PC-3 (cell line): ENCODE results near the gene INCA1. TPM values are rescaled to one million over a fixed set of nuclear protein-coding genes. Genes with fewer than 3 reads are reported as not detected.

Experiments
- ATAC-seq: fragments of 200-7000 bp; cut with Tn5 transposase; 2 replicates; pipeline ENCODE4 v1.9.1; 2020; ENCODE audit warnings: mild to moderate bottlenecking, moderate library complexity
- BruUV-seq: library from RNA; stranded (reverse); fragments of 400-500 nt; replicated peaks from 2 replicates; lab custom pipeline; 2021; lab: Mats Ljungman, UMichigan
- CTCF ChIA-PET: fragments of 300-600 bp; sonication (Branson Sonifier 250); formaldehyde crosslinking; loops from one replicate; lab custom pipeline; 2022; ENCODE audit warnings: antibody characterized with exemption; lab: Charles Lee
- POLR2A ChIA-PET: fragments of 300-600 bp; sonication (Branson Sonifier 250); formaldehyde crosslinking; loops from one replicate; lab custom pipeline; 2022; ENCODE audit warnings: antibody characterized with exemption; ENCODE audit not compliant: unreplicated experiment; lab: Charles Lee
- DNase-seq: peaks from one replicate; pipeline ENCODE4 v3.0.0-alpha.2; 2015
- H2AFZ ChIP-seq: fragments of 300-600 bp; sonication (generic); 2 replicates; pipeline ENCODE4 v1.6.0; 2016; ENCODE audit warnings: antibody characterized with exemption, low read length
- H3F3A ChIP-seq: fragments of 300-600 bp; sonication (generic); one replicate; pipeline ENCODE4 v1.6.0; 2017; ENCODE audit warnings: antibody characterized with exemption, low read length, control low read depth, mild to moderate bottlenecking; ENCODE audit not compliant: unreplicated experiment
- H3K27ac ChIP-seq: fragments of 300-600 bp; sonication (generic); 2 replicates; pipeline ENCODE4 v1.5.1; 2016; ENCODE audit warnings: mild to moderate bottlenecking, low read length
- H3K27me3 ChIP-seq: fragments of 300-600 bp; sonication (generic); 2 replicates; pipeline ENCODE4 v1.6.1; 2016; ENCODE audit warnings: low read length, mixed read lengths
- H3K36me3 ChIP-seq: fragments of 300-600 bp; sonication (generic); 2 replicates; pipeline ENCODE4 v1.6.1; 2016; ENCODE audit warnings: low read depth, mixed run types, low read length, mixed read lengths
- H3K4me1 ChIP-seq: fragments of 300-600 bp; sonication (generic); 2 replicates; pipeline ENCODE4 v1.5.1; 2016; ENCODE audit warnings: low read length; ENCODE audit not compliant: insufficient read depth
- H3K4me2 ChIP-seq: fragments of 300-600 bp; sonication (generic); 2 replicates; pipeline ENCODE4 v1.6.0; 2016; ENCODE audit warnings: low read length
- H3K4me3 ChIP-seq: fragments of 300-600 bp; sonication (generic); 2 replicates; pipeline ENCODE4 v1.5.1; 2016; ENCODE audit warnings: mild to moderate bottlenecking, low read length, mixed read lengths
- H3K79me2 ChIP-seq: fragments of 300-600 bp; sonication (generic); 2 replicates; pipeline ENCODE4 v1.6.1; 2017; ENCODE audit warnings: low read length, mixed read lengths
- H3K9ac ChIP-seq: fragments of 300-600 bp; sonication (generic); 2 replicates; pipeline ENCODE4 v1.6.0; 2016; ENCODE audit warnings: mild to moderate bottlenecking, low read length
- H3K9me2 ChIP-seq: fragments of 300-600 bp; sonication (generic); replicated peaks from 2 replicates; pipeline ENCODE4 v1.6.1; 2016; ENCODE audit warnings: mixed run types, low read length, mixed read lengths
- H3K9me3 ChIP-seq: fragments of 300-600 bp; sonication (generic); 2 replicates; pipeline ENCODE4 v1.6.1; 2016; ENCODE audit warnings: low read length, mixed read lengths
- H4K20me1 ChIP-seq: fragments of 300-600 bp; sonication (generic); 2 replicates; pipeline ENCODE4 v1.6.1; 2016; ENCODE audit warnings: low read length, mixed read lengths
- CTCF ChIP-seq: fragments of 300-600 bp; sonication (generic); conservative IDR thresholded peaks from 2 replicates; pipeline ENCODE4 v1.5.1; 2017; ENCODE audit warnings: antibody characterized with exemption, low read depth, mild to moderate bottlenecking, low read length
- EZH2 ChIP-seq: fragments of 300-600 bp; sonication (generic); IDR thresholded peaks from one replicate; pipeline ENCODE4 v1.6.1; 2017; ENCODE audit warnings: antibody characterized with exemption, mild to moderate bottlenecking, low read length; ENCODE audit not compliant: unreplicated experiment
- EZH2phosphoT487 ChIP-seq: fragments of 300-600 bp; sonication (generic); IDR thresholded peaks from 2 replicates; pipeline ENCODE4 v1.6.1; 2018; ENCODE audit warnings: mild to moderate bottlenecking, antibody characterized with exemption, low read length, borderline replicate concordance
- intact Hi-C: fragments of 100-400 bp; cut with micrococcal nuclease; formaldehyde crosslinking; loops from 2 replicates; pipeline ENCODE4 v1.9.0; 2023
- total RNA-seq: library from RNA; depleted of rRNA; stranded (reverse); fragments of >200 nt; gene quantifications from 2 replicates; pipeline ENCODE4 v1.2.3, GENCODE V29; 2014

INCA1 gene
- total RNA-seq, 1 experiment from 2014 or later = not detected

GRCh38 chr17:5044630-5045029 lies 47.3 kb upstream of the INCA1 start:
- intact Hi-C loops = no loop called here
- CTCF ChIA-PET = no interaction called here
- H3K9me3 ChIP-seq = no peaks in the 10 kb centered on the region
- H3K4me3 ChIP-seq = no peak overlapping the region
- no peaks in the 10 kb centered on the region for H3F3A ChIP-seq
- no peak for TF ChIP-seq EZH2
- TF ChIP-seq EZH2phosphoT487 = no peak
- TF ChIP-seq CTCF = no peak
- BruUV-seq = no TSS peak
- ATAC-seq = no peak
- H3K36me3 ChIP-seq = no peaks in the 10 kb centered on the region
- H3K79me2 ChIP-seq = no peaks in the 10 kb centered on the region
- no peak overlapping the region for H3K9ac ChIP-seq
- H2AFZ ChIP-seq = no peak overlapping the region
- no peaks in the 10 kb centered on the region for H3K9me2 ChIP-seq
- no peaks in the 10 kb centered on the region for H4K20me1 ChIP-seq
- H3K27ac ChIP-seq = no peak overlapping the region
- no peak overlapping the region for H3K4me2 ChIP-seq
- peak; percentile 9 for DNase-seq
- no peaks in the 10 kb centered on the region for H3K27me3 ChIP-seq
- H3K4me1 ChIP-seq = no peaks in the 10 kb centered on the region
- POLR2A ChIA-PET = no interaction called here

- H3K36me3 ChIP-seq = no peaks in the 10 kb centered on the region
- no peak overlapping the region for H2AFZ ChIP-seq
- no peaks in the 10 kb centered on the region for H3K9me3 ChIP-seq
- ChIA-PET CTCF (no interaction called here), POLR2A (no interaction called here)
- no peaks in the 10 kb centered on the region for H3F3A ChIP-seq
- H3K4me3 ChIP-seq = no peak overlapping the region
- H3K4me1 ChIP-seq = no peaks in the 10 kb centered on the region
- H3K27ac ChIP-seq = no peak overlapping the region
- BruUV-seq = no TSS peak
- no peaks in the 10 kb centered on the region for H3K79me2 ChIP-seq
- H3K27me3 ChIP-seq = no peaks in the 10 kb centered on the region
- no peak for TF ChIP-seq EZH2
- TF ChIP-seq EZH2phosphoT487 = no peak
- no peak for TF ChIP-seq CTCF
- H4K20me1 ChIP-seq = no peaks in the 10 kb centered on the region
- intact Hi-C loops = no loop called here
- no peak overlapping the region for H3K4me2 ChIP-seq
- no peak overlapping the region for H3K9ac ChIP-seq
- ATAC-seq (no peak), DNase-seq (no peak)
- no peaks in the 10 kb centered on the region for H3K9me2 ChIP-seq
These were observed 46.2 kb upstream of the INCA1 start for GRCh38 chr17:5043524-5043923.

- no peaks in the 10 kb centered on the region for H3K9me2 ChIP-seq
- no peak overlapping the region for H3K4me3 ChIP-seq
- ATAC-seq (no peak), DNase-seq (no peak)
- H2AFZ ChIP-seq = no peak overlapping the region
- no peaks in the 10 kb centered on the region for H3K79me2 ChIP-seq
- intact Hi-C loops = no loop called here
- no peaks in the 10 kb centered on the region for H3K36me3 ChIP-seq
- no peaks in the 10 kb centered on the region for H3F3A ChIP-seq
- no TSS peak for BruUV-seq
- no peaks in the 10 kb centered on the region for H3K9me3 ChIP-seq
- CTCF ChIA-PET = no interaction called here
- no peak overlapping the region for H3K4me2 ChIP-seq
- H3K27me3 ChIP-seq = no peaks in the 10 kb centered on the region
- POLR2A ChIA-PET = no interaction called here
- H4K20me1 ChIP-seq = no peaks in the 10 kb centered on the region
- H3K4me1 ChIP-seq = no peaks in the 10 kb centered on the region
- H3K9ac ChIP-seq = no peak overlapping the region
- TF ChIP-seq EZH2phosphoT487 (no peak), EZH2 (no peak), CTCF (no peak)
- no peak overlapping the region for H3K27ac ChIP-seq
These were observed 45.1 kb upstream of the INCA1 start for GRCh38 chr17:5042157-5043022.
